Measurements from ENCODE around the gene GRID1. TPM values are rescaled to one million over a fixed set of nuclear protein-coding genes. Genes with fewer than 3 reads are reported as not detected.

GRID1 gene
- total and polyA plus RNA-seq, 7 experiments from 2014 or later: not detected

DNA sequence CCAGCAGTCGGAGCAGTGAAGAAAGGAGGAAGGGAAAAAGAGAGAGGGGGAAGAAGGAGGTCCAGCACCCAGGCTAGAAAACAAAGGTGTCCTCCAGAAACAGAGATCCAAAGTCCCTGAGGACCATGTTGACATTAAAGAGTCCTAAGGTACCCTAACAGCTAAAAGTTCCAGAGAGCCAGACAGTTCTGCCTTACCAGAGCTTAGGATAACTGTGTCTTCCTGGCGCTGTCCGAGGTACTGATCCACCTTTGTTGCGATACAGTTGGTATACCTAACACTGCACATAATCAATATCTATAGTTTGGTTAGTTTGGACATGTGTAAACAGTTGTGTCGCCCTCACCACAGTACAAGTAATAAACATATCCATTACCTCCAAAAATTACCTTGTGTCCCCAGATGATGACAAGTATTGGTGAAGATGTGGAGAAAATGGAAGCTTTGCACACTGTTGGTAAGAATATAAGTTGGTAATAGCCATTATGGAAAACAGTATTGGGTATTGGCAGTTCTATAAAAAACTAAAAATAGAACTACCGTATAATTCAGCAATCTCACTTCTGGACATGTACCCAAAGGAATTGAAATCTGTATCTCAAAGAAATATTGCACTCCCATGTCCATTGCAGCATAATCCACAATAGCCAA is 59.8 kb downstream of the GRID1 start:
- no peak for ATAC-seq
- Histone ChIP-seq H3K27me3 (ENCODE audit: control insufficient read depth in 2 of 2, insufficient read depth in 2 of 2, low read length in 2 of 2) (peaks cover 0 to 2% of the 10 kb centered on the region in 2 donors), H3K27ac (ENCODE audit: low read depth, low read length) (no peak overlapping the region), H3K4me3 (ENCODE audit: low read length) (no peak overlapping the region), H3K9me3 (ENCODE audit: control insufficient read depth in 2 of 3, low read length in 3 of 3) (no peaks in the 10 kb centered on the region), H3K36me3 (ENCODE audit: control insufficient read depth in 2 of 3, insufficient read depth in 3 of 3, low read length in 3 of 3) (no peaks in the 10 kb centered on the region), H3K4me1 (ENCODE audit: control insufficient read depth in 2 of 2, insufficient read depth in 2 of 2, low read length in 2 of 2) (no peaks in the 10 kb centered on the region)
- intact Hi-C loops (cut with micrococcal nuclease): no loop called here
- no peak for DNase-seq
- Mint-ChIP-seq H3K4me3 (no peak overlapping the region), H3K27ac (no peak overlapping the region), H3K36me3 (no peaks in the 10 kb centered on the region), H3K9me3 (peaks cover 0 to 3% (median 0%) of the 10 kb centered on the region in 11 donors), H3K4me1 (no peaks in the 10 kb centered on the region), H3K27me3 (peaks cover 0 to 31% (median 9%) of the 10 kb centered on the region in 5 donors)
- POLR2A ChIA-PET: no interaction called here
- CTCF ChIA-PET: no interaction called here

DNA sequence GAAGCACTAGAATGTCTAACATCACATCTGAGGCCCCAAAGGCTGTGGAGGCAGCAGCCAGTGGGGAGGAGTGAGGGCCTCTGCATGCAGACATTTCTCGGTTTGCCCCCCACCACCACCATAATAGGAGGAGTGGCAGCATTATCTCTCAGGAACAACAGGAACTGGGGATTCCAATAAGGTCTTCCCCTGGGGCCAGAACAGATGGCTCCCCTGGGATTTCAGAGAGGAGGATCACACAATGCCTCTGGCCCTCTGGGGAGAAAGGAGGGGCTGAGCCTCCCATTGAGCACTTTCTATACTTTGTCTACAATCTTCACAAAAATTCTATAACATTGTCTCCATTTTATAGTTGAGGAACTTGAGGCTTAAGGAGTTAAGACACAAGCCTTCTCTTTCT is 61.1 kb downstream of the GRID1 start:
- H3K27me3 Mint-ChIP-seq: peaks cover 0 to 31% (median 9%) of the 10 kb centered on the region in 5 donors
- no peak overlapping the region for H3K27ac Mint-ChIP-seq
- ATAC-seq: no peak
- Histone ChIP-seq H3K9me3 (ENCODE audit: control insufficient read depth in 2 of 3, low read length in 3 of 3) (no peaks in the 10 kb centered on the region), H3K36me3 (ENCODE audit: control insufficient read depth in 2 of 3, insufficient read depth in 3 of 3, low read length in 3 of 3) (no peaks in the 10 kb centered on the region), H3K27ac (ENCODE audit: low read depth, low read length) (no peak overlapping the region), H3K27me3 (ENCODE audit: control insufficient read depth in 2 of 2, insufficient read depth in 2 of 2, low read length in 2 of 2) (peaks cover 0 to 2% of the 10 kb centered on the region in 2 donors), H3K4me3 (ENCODE audit: low read length) (no peak overlapping the region), H3K4me1 (ENCODE audit: control insufficient read depth in 2 of 2, insufficient read depth in 2 of 2, low read length in 2 of 2) (no peaks in the 10 kb centered on the region)
- POLR2A ChIA-PET: no interaction called here
- no peak overlapping the region for H3K4me3 Mint-ChIP-seq
- peaks cover 0 to 3% (median 0%) of the 10 kb centered on the region in 11 donors for H3K9me3 Mint-ChIP-seq
- intact Hi-C loops (cut with micrococcal nuclease): no loop called here
- no peak for DNase-seq
- no peaks in the 10 kb centered on the region for H3K4me1 Mint-ChIP-seq
- CTCF ChIA-PET: no interaction called here
- H3K36me3 Mint-ChIP-seq: no peaks in the 10 kb centered on the region

DNA sequence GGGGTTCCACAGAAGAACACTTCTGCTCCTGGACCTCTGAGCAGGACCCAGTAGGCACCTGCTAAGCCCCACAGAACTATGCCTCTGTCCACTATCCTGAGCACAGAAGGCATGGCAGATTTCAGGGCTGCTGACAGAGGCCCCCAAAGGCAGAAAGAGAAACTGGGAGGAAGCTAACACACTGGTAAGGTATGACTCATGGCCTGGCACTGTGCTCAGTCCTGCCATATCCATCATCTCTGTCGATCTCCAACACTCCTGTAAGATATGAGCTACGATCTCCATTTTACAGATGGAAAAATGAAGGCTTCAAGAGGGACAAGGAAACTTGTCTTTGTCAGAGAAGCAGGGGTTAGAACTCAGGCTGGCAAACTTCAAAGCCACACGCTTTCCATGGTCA is 62.2 kb downstream of the GRID1 start:
- H3K27me3 Mint-ChIP-seq: peaks cover 0 to 26% (median 9%) of the 10 kb centered on the region in 5 donors
- CTCF ChIA-PET: no interaction called here
- Histone ChIP-seq H3K27ac (ENCODE audit: low read depth, low read length) (no peak overlapping the region), H3K4me3 (ENCODE audit: low read length) (no peak overlapping the region), H3K4me1 (ENCODE audit: control insufficient read depth in 2 of 2, insufficient read depth in 2 of 2, low read length in 2 of 2) (no peaks in the 10 kb centered on the region), H3K36me3 (ENCODE audit: control insufficient read depth in 2 of 3, insufficient read depth in 3 of 3, low read length in 3 of 3) (no peaks in the 10 kb centered on the region), H3K27me3 (ENCODE audit: control insufficient read depth in 2 of 2, insufficient read depth in 2 of 2, low read length in 2 of 2) (peaks cover 0 to 2% of the 10 kb centered on the region in 2 donors), H3K9me3 (ENCODE audit: control insufficient read depth in 2 of 3, low read length in 3 of 3) (no peaks in the 10 kb centered on the region)
- DNase-seq (no peak), ATAC-seq (no peak)
- intact Hi-C loops (cut with micrococcal nuclease): no loop called here
- H3K4me1 Mint-ChIP-seq: no peaks in the 10 kb centered on the region
- POLR2A ChIA-PET: no interaction called here
- H3K36me3 Mint-ChIP-seq: no peaks in the 10 kb centered on the region
- H3K9me3 Mint-ChIP-seq: peaks cover 0 to 3% (median 0%) of the 10 kb centered on the region in 11 donors
- H3K27ac Mint-ChIP-seq: no peak overlapping the region
- H3K4me3 Mint-ChIP-seq: no peak overlapping the region

DNA sequence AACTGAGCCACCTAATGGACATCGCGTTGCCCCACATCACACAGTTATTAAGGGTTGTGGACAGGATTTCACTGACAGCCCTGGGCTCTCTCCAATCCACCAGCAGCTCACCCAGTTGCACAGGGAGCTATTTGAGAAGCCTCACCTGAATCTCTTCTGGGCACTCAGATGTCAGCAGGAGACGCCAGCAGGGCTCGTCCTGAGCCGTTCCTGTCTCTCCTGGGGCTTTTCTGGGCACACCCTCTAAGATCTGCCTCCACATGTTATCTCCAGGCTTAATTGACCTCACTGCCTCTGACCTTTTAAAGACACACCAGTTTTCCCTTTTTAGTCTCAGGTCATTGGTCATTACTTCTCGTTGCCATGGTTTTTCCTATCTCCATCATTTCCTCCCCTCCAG is 63.0 kb downstream of the GRID1 start:
- peaks cover 0 to 26% (median 9%) of the 10 kb centered on the region in 5 donors for H3K27me3 Mint-ChIP-seq
- peaks cover 0 to 3% (median 0%) of the 10 kb centered on the region in 11 donors for H3K9me3 Mint-ChIP-seq
- POLR2A ChIA-PET: no interaction called here
- no peak for DNase-seq
- Histone ChIP-seq H3K27ac (ENCODE audit: low read depth, low read length) (no peak overlapping the region), H3K36me3 (ENCODE audit: control insufficient read depth in 2 of 3, insufficient read depth in 3 of 3, low read length in 3 of 3) (no peaks in the 10 kb centered on the region), H3K4me1 (ENCODE audit: control insufficient read depth in 2 of 2, insufficient read depth in 2 of 2, low read length in 2 of 2) (no peaks in the 10 kb centered on the region), H3K9me3 (ENCODE audit: control insufficient read depth in 2 of 3, low read length in 3 of 3) (no peaks in the 10 kb centered on the region), H3K27me3 (ENCODE audit: control insufficient read depth in 2 of 2, insufficient read depth in 2 of 2, low read length in 2 of 2) (peaks cover 0 to 2% of the 10 kb centered on the region in 2 donors), H3K4me3 (ENCODE audit: low read length) (no peak overlapping the region)
- H3K4me3 Mint-ChIP-seq: no peak overlapping the region
- no peaks in the 10 kb centered on the region for H3K4me1 Mint-ChIP-seq
- H3K27ac Mint-ChIP-seq: no peak overlapping the region
- no peaks in the 10 kb centered on the region for H3K36me3 Mint-ChIP-seq
- ATAC-seq: no peak
- intact Hi-C loops (cut with micrococcal nuclease): no loop called here
- CTCF ChIA-PET: no interaction called here

DNA sequence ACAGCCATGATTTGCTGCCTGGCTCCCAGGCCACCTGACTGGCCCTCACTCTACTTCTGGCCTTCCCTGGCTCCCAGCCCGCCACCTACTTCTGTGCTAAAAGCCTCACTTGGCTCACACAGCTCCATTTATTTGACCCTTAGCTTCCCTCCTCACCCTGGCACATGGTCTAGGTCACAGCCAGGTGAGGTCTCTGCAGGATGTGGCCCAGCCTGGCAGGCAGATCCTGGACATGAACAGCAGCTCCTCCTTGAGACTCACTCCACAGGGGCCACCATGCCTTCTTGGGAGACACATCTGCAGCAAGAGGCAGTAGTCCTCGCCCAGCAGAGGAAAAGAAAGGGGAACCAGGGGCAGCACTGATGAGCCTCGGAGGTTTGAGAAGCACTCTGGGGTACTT is 64.6 kb downstream of the GRID1 start:
- Mint-ChIP-seq H3K9me3 (peaks cover 0 to 3% (median 0%) of the 10 kb centered on the region in 11 donors), H3K27ac (no peak overlapping the region), H3K4me1 (no peaks in the 10 kb centered on the region), H3K36me3 (no peaks in the 10 kb centered on the region), H3K27me3 (peaks cover 0 to 20% (median 9%) of the 10 kb centered on the region in 5 donors), H3K4me3 (no peak overlapping the region)
- intact Hi-C loops (cut with micrococcal nuclease): no loop called here
- no peaks in the 10 kb centered on the region for H3K4me1 ChIP-seq (ENCODE audit: control insufficient read depth in 2 of 2, insufficient read depth in 2 of 2, low read length in 2 of 2)
- ChIA-PET CTCF (no interaction called here), POLR2A (no interaction called here)
- DNase-seq (no peak), ATAC-seq (no peak)
- no peaks in the 10 kb centered on the region for H3K9me3 ChIP-seq (ENCODE audit: control insufficient read depth in 2 of 3, low read length in 3 of 3)
- no peak overlapping the region for H3K4me3 ChIP-seq (ENCODE audit: low read length)
- no peak overlapping the region for H3K27ac ChIP-seq (ENCODE audit: low read depth, low read length)
- no peaks in the 10 kb centered on the region for H3K36me3 ChIP-seq (ENCODE audit: control insufficient read depth in 2 of 3, insufficient read depth in 3 of 3, low read length in 3 of 3)
- no peaks in the 10 kb centered on the region for H3K27me3 ChIP-seq (ENCODE audit: control insufficient read depth in 2 of 2, insufficient read depth in 2 of 2, low read length in 2 of 2)

DNA sequence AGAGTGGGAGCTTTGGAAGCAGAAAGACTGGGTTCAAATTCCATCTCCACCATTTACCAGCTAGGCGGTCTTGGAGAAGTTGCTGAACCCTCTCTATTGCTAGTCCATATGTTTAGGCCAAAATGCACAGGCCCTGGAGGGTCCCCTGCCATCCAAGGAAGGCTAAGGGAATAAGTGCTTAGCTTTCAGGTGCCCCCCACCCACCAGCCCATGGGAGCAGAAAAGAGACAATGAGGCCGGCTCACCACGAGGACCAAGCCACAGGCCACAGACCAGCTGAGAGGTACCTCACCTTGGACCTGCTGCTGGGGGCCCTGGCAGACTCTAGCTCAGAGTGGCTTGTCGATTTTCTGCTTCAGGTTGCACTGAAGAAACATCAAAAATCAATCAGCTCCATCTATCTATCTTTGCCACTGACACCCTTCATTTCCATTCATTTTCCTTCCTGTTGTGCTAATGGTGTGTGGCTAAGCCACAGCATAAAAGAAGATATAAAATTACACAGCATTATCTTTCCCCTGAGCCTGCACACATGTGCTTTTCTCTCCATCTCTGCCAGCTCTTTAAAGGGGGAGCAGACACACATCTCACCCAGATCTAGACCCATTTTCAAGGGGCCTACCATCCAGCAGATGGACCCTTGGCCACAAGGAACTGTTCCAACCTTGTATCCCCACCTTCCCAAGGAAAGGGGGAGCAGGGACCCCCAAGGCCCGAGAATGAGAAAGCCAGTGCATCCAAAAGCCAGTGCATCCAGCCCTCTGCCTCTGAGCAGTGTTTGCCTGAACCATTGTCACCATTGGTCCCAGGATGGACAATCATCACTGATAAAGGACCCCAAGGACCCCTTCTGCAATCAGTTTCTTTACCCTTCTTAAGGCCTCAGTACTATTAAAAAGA is 65.4 kb downstream of the GRID1 start:
- Histone ChIP-seq H3K36me3 (ENCODE audit: control insufficient read depth in 2 of 3, insufficient read depth in 3 of 3, low read length in 3 of 3) (no peaks in the 10 kb centered on the region), H3K27ac (ENCODE audit: low read depth, low read length) (no peak overlapping the region), H3K9me3 (ENCODE audit: control insufficient read depth in 2 of 3, low read length in 3 of 3) (no peaks in the 10 kb centered on the region), H3K27me3 (ENCODE audit: control insufficient read depth in 2 of 2, insufficient read depth in 2 of 2, low read length in 2 of 2) (no peaks in the 10 kb centered on the region), H3K4me3 (ENCODE audit: low read length) (no peak overlapping the region), H3K4me1 (ENCODE audit: control insufficient read depth in 2 of 2, insufficient read depth in 2 of 2, low read length in 2 of 2) (no peaks in the 10 kb centered on the region)
- Mint-ChIP-seq H3K27ac (no peak overlapping the region), H3K4me1 (no peaks in the 10 kb centered on the region), H3K27me3 (peaks cover 0 to 20% (median 9%) of the 10 kb centered on the region in 5 donors), H3K4me3 (no peak overlapping the region), H3K36me3 (no peaks in the 10 kb centered on the region), H3K9me3 (peaks cover 0 to 3% (median 0%) of the 10 kb centered on the region in 11 donors)
- ChIA-PET POLR2A (no interaction called here), CTCF (no interaction called here)
- intact Hi-C loops (cut with micrococcal nuclease): no loop called here
- no peak for DNase-seq
- ATAC-seq: no peak
